Measurements from ENCODE around the gene DNMT1.

DNMT1 gene

DNA sequence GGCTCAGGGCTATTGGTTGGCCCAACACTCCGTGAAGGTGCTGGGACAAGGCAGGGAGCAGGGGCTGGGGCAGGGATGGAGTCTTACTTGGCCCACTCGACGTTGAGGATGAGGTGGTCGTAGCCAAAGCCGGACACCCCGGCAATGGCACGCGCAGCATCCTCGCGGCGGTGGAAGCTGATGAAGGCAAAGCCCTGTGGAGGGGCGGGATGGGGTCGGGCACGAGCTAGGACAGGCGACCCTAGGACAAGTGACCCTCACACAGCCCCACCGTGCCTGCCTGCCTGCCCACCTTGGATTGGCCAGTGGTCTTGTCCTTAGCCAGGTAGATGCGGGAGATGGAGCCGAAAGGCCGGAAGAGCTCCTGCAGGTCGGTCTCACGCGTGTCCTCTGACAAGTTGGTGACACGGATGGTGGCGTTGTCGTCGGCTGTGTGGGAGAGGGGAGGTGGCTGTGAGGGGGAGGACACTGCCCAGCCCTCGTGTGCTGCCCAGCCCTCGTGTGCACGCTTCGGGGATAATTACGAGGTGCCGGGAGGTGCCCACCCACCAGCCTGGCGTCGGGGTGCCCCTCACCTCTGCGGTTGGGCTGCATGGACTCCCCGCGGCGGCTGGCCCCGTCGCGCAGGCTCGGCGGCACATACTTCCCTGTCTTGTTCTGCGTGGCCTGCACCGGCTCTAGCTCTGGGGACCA is 79.2 kb downstream of the DNMT1 start:
- in situ Hi-C loops (cut with MboI; ENCODE audit: low sequenced_read_pairs) = no loop called here

DNA sequence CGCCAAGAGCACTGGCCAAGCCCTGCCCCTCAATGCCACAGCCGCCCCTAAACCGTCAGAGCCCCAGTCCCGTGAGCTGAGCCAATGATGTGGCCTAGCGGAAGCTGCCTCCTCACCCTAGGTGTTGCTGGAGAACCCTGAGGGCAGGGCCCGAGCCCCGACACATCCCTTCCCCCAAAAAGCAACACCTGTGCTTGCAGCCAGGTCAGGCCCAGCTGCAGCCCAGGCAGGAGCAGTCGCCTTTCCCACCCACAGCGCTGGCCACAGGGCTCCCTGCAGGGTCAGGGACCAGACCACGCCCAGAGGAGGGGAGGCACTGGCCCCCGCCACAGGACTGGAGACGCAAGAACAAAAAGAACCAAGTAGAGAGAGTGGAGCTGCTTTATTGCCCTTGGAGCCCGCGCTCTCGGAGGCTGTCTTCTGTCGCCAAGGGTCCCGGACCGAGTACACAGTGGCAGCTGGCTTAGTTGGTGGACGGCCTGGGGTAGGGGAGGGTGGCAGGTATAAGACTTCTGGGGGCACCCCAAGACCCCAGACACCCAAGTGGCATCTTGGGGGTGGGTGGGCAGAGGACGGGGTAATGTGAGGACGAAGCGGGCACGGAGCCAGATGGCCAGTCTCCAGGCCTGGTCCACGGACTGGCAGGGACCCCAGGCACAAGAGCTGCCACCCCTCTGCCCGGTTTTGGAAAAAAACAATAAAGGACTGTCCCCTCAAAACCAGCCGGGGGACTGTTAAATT is 79.9 kb downstream of the DNMT1 start:
- in situ Hi-C loops (cut with MboI; ENCODE audit: low sequenced_read_pairs) = no loop called here

DNA sequence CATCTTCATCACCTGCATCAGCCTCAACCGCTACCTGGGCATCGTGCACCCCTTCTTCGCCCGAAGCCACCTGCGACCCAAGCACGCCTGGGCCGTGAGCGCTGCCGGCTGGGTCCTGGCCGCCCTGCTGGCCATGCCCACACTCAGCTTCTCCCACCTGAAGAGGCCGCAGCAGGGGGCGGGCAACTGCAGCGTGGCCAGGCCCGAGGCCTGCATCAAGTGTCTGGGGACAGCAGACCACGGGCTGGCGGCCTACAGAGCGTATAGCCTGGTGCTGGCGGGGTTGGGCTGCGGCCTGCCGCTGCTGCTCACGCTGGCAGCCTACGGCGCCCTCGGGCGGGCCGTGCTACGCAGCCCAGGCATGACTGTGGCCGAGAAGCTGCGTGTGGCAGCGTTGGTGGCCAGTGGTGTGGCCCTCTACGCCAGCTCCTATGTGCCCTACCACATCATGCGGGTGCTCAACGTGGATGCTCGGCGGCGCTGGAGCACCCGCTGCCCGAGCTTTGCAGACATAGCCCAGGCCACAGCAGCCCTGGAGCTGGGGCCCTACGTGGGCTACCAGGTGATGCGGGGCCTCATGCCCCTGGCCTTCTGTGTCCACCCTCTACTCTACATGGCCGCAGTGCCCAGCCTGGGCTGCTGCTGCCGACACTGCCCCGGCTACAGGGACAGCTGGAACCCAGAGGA is 80.6 kb downstream of the DNMT1 start:
- in situ Hi-C loops (cut with MboI; ENCODE audit: low sequenced_read_pairs) = no loop called here

GRCh38 chr19:10113592-10113963 is 81.2 kb downstream of the DNMT1 start:
- in situ Hi-C loops (cut with MboI; ENCODE audit: low sequenced_read_pairs) = no loop called here

GRCh38 chr19:10112895-10113591 is 81.7 kb downstream of the DNMT1 start:
- in situ Hi-C loops (cut with MboI; ENCODE audit: low sequenced_read_pairs) = no loop called here

DNA sequence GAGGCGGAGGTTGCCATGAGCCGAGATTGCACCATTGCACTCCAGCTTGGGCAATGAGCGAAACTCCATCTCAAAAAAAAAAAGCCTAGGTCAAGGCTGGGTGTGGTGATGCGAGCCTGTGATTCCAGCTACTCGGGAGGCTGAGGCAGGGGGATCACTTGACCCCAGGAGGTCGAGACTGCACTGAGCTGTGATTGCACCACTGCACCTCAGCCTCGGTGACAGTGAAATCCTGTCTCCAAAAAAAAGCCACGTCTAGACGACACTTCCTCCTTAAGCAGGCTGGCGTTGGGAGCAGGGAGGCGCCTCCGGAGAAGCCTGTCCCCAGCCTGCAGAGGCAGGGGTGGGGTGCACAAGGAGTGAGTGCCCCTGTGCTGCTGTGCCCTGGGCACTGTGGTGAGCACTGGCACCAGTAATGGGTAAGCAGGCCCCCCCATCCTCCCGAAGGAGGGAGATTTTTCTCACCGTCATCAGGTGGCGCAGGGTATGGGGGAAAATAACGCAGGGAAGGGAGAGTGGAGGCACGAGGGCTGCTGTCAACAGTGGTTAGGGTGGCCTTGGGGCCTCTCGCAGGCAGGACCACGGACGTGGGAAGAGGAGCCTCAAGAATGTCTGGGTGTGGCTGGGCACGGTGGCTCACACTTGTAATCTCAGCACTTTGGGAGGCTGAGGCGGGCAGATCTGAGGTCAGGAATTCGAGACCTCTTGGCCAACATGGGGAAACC is 82.6 kb downstream of the DNMT1 start:
- in situ Hi-C loops (cut with MboI; ENCODE audit: low sequenced_read_pairs) = no loop called here

GRCh38 chr19:10111405-10111811 is 83.3 kb downstream of the DNMT1 start, which contains the start of gene P2RY11:
Gene P2RY11 (plus strand): TSS chr19:10111693. CDS start chr19:10111722, 29 bp downstream.
- in situ Hi-C loops (cut with MboI; ENCODE audit: low sequenced_read_pairs) = no loop called here

DNA sequence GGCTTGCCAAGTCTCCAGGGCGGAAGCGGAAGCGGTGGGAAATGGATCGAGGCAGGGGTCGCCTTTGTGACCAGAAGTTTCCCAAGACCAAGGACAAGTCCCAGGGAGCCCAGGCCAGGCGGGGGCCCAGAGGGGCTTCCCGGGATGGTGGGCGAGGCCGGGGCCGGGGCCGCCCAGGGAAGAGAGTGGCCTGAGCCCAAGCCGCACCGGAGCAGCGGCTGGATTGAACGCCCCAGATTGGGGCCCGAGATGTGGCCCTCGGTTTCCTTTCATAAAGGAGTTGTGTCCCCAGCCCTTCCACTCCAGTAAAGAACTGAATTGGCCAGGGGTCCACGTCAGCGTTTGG is 83.8 kb downstream of the DNMT1 start:
- in situ Hi-C loops (cut with MboI; ENCODE audit: low sequenced_read_pairs) = no loop called here

GRCh38 chr19:10110076-10110971 is 84.4 kb downstream of the DNMT1 start:
- in situ Hi-C loops (cut with MboI; ENCODE audit: low sequenced_read_pairs) = no loop called here

DNA sequence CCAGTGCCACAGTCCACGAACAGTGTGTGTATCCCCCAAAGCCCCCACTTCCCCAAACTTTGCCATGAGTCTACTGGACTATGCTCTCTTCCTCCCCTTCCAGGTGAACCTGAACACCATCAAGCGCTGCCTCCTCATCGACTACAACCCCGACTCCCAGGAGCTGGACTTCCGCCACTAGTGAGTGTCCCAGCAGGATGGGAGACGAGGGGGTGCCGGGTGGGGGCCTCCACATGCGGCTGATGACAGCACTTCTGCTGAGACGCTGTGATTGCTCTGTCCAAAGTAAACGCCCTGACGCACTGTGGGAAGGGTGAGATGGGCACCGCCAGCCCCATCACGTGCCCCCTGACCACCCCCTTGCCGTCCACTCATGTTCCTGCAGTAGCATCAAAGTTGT is 85.2 kb downstream of the DNMT1 start:
- in situ Hi-C loops (cut with MboI; ENCODE audit: low sequenced_read_pairs) = no loop called here

DNA sequence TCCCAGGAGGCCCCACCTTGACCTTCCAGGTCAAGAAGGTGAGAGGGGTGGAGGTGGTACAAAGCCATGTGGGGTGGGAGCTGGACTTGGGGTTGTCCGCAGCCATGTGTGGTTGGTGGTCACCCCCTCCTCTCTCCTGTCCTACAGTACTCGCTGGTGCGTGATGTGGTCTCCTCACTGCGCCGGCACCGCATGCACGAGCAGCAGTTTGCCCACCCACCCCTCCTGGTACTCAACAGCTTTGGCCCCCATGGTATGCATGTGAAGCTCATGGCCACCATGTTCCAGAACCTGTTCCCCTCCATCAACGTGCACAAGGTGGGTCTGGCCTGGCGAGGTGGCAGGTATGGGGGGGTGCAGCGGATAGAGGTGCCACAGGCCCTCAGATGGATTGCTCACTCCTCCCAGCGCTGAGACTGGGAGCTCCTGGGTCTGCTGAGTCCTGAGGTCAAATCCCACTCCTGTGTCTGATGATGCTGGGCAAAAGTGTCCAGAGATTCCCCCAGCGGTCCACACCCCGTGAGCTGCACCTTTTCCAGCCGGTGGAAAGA is 86.9 kb downstream of the DNMT1 start:
- in situ Hi-C loops (cut with MboI; ENCODE audit: low sequenced_read_pairs) = no loop called here

DNA sequence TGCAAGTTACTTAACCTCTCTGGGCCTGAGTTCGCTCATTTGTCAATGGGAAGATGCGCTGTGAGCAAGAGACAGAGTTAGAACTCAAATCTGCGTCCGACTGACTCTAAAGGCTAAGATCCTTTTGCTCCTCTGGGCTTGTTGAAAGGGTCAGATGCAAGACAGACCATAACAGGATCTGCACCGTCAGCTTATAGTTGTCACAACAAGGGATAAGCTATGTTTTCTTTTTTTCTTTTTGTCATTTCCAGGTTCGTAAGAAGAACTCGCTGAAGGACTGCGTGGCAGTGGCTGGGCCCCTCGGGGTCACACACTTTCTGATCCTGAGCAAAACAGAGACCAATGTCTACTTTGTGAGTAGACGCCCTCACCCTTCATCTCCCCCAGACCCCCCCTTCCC is 87.5 kb downstream of the DNMT1 start:
- in situ Hi-C loops (cut with MboI; ENCODE audit: low sequenced_read_pairs) = no loop called here

DNA sequence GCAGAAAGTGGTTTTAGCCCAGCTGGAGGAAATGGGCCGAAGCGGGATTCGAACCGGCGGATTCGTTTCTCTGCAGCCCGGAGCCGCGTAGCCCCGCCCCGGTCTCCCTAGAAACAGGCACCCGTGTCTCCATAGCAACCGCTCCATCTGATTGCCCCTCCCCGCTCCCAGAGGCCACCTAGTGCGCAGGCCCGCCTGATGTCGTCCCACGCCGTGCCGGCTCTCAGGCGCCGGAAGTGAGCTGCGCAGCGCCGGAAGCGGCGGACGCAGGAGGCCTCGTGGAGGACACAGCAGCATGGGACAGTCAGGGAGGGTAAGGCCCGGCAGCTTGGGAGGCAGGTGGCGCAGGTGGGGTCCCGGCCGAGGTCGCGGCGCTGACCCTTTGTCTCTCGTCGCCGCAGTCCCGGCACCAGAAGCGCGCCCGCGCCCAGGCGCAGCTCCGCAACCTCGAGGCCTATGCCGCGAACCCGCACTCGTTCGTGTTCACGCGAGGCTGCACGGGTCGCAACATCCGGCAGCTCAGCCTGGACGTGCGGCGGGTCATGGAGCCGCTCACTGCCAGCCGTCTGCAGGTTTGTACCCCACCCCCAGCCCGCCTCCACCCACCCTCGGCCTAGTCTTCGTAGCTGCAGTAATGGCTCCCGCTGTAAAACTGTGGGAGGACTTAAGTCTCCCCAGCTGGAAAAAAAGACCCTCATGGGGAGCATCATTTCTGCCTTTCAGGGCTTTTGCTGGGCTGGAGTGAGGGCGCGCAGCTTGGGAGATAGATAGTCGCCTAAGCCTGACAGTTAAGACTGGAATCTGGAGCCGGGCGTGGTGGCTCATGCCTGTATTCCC is 88.4 kb downstream of the DNMT1 start, which contains the start of gene PPAN:
TSS of gene PPAN (plus strand) at position 263 of the 837 bp plus-strand sequence. CDS start at position 296, 33 bp downstream.
- in situ Hi-C loops (cut with MboI; ENCODE audit: low sequenced_read_pairs) = no loop called here

DNA sequence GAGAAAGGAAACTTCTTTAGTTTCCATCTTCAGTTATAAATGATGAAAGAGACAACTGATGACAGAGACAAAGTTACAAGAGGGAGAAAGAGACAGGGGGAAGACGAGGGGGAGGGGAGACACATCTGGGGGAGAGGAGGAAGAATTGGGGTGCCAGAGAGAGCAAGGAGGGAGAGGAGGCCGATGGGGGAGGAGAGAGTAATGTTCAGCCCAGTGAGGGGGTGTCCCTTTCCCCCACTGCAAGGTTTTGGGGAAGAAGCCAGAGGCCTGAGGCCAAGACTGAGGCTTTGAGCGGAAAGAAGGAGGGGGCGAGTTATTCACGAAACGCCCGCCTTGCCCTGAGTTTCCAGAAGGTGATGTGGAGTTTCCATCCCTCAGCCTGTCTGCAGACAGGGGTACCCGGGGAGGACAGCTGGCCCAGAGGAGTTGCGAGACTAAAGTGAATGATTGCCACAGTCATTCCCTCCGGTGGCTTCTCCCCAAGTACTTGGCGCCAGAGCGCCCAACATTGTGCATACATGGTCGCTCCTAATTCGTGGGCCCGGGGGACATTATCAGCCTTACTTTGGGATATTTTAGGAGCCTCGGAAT is 89.1 kb downstream of the DNMT1 start:
- in situ Hi-C loops (cut with MboI; ENCODE audit: low sequenced_read_pairs) = no loop called here

DNA sequence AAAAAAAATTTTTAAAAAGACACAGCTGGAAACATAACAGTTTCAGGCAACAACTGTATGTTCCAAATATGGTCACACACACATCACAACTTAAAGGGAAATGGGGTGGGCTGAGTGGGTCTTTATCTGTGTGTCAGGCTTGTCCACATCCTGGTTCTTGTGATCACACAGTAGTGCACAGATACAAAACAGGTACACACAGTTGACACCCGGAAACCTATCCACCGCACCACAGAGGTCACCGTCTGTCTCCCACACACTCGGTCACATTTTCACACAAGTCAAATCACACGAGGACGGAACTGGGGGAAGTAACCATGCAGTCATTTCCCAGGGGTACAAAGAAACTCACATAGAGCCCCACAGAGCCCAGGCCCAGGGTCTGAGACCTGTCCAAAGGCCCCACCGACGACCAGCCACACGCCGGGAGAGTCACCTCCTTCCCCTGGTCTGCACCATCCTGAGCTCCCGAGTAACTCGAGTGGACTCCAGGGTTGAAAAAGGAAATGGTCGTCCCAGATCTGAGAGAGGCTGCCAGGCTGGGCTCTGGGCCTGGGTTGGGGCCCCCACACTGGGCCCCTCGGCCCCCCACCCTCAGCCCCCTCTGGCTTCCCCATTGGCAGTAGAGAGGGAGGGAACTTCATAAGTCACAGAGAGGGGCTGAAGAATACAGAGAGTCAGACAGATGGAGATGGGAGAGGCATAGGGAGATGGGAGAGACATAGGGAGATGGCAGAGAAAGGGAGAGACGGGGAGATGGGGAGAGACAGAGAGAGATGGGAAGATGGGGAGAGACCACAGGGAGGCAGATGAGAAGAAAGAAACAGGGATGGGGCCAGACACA is 89.9 kb downstream of the DNMT1 start:
- in situ Hi-C loops (cut with MboI; ENCODE audit: low sequenced_read_pairs) = no loop called here

DNA sequence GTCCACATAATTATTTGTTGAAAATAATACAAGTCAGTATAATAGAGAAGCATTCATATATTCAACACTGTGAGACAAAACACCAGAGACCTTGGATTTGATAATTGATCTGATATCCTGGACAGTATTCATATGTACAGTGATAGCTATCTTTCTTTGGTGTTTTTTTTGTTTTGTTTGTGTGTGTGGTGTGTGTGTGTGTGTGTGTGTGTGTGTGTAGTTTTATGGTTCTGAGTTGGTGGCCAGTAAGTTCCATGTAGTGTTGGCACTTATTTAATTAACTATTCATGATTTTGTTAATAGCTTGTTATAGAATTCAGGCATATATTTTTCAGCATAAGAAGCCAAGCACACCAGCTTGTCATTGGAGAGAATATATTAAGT is 90.6 kb downstream of the DNMT1 start:
- in situ Hi-C loops (cut with MboI; ENCODE audit: low sequenced_read_pairs) = no loop called here

GRCh38 chr19:10102787-10103236 is 91.9 kb downstream of the DNMT1 start:
- in situ Hi-C loops (cut with MboI; ENCODE audit: low sequenced_read_pairs) = no loop called here

Measured in hTERT RPE-1 (cell line).